T-helper 1 cell treated with Interleukin-12 subunit alpha and Interleukin-12 subunit beta and Interleukin-4 antibody, amounts not matched to agents 30 μg/mL and 1 μg/mL, for 36 hours (primary cell): Measurements from ENCODE around the gene MYL10.

Experiments
- H3K27ac Mint-ChIP-seq: one replicate; pipeline ENCODE4 v1.8.0; 2021; ENCODE audit warnings: mild to moderate bottlenecking, mixed read lengths
- H3K27me3 Mint-ChIP-seq: one replicate; pipeline ENCODE4 v1.8.0; 2021; ENCODE audit warnings: low read depth, mixed read lengths
- H3K36me3 Mint-ChIP-seq: one replicate; pipeline ENCODE4 v1.8.0; 2021; ENCODE audit warnings: low read depth, mixed read lengths
- H3K4me1 Mint-ChIP-seq: one replicate; pipeline ENCODE4 v1.8.0; 2021; ENCODE audit warnings: low read depth, mixed read lengths
- H3K4me3 Mint-ChIP-seq: one replicate; pipeline ENCODE4 v1.8.0; 2021; ENCODE audit warnings: mild to moderate bottlenecking, moderate library complexity, mixed read lengths
- H3K9me3 Mint-ChIP-seq: one replicate; pipeline ENCODE4 v1.8.0; 2021; ENCODE audit warnings: mixed read lengths

MYL10 gene

DNA sequence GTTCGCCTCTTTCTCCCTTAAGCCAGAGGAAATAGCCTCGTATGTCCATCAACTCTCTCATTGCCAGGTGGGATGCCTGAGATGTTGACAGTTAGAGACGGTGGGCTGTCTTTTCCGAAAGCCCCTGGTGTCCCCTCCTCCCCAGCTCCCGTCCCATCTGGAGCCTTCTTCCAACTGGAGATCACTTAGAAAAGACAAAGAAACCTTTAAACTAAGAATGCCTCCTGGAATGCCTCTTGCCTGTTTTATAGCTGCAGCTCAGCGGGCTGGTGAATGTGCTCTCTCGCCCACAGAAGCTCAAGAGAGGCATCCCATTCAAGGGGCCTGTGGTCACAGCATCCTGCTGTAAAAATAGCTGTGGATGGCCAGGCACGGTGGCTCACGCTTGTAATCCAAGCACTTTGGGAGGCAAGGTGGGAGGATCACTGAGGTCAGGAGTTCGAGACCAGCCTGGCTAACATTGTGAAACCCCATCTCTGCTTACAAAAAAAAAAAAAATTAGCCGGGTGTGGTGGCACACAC, 5.2 kb upstream of the MYL10 start:
- Mint-ChIP-seq H3K27ac (no peak overlapping the region), H3K4me3 (no peak overlapping the region), H3K36me3 (no peaks in the 10 kb centered on the region), H3K27me3 (no peaks in the 10 kb centered on the region), H3K4me1 (no peaks in the 10 kb centered on the region), H3K9me3 (peaks cover 8% of the 10 kb centered on the region)

DNA sequence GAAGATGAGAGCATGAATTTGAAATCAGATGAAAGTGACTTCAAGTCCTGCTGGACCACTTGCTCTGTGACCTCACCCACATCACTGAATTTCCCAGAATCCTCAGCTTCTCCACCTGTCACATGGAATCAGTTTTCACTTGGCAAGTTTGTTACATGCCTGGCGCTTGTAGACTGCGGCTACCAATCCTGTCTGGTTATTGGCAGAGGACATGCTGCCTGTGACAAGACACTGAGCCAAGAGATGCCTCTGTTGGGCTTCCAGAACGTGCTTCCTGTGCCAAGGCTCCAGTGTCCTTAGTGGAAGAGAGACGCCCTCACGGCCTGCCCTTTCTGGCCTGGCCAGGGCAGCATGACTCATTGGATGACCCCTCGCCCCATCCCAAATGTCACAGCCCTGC, 4.4 kb upstream of the MYL10 start:
- Mint-ChIP-seq H3K9me3 (peaks cover 8% of the 10 kb centered on the region), H3K36me3 (no peaks in the 10 kb centered on the region), H3K4me1 (no peaks in the 10 kb centered on the region), H3K4me3 (no peak overlapping the region), H3K27ac (no peak overlapping the region), H3K27me3 (no peaks in the 10 kb centered on the region)

DNA sequence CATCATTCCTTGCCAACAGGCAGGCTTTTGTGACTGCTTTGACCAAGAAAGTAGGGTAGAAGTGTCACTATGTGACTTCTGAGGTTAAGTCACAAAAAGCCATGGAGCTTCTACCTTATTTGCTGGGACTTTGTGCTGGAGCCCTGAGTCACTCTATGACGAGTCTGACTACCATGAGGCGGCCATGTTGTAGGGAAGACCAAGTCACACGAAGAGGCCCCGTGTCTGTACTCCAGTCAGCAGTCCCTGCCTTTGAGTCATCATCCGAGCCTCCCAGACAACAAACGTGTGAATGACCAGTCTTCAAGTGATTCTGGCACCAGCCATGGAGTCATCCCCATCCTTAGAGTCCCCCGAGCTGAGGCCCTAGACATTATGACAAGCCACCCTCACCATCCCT, 3.5 kb upstream of the MYL10 start:
- Mint-ChIP-seq H3K4me3 (no peak overlapping the region), H3K36me3 (no peaks in the 10 kb centered on the region), H3K27ac (no peak overlapping the region), H3K4me1 (no peaks in the 10 kb centered on the region), H3K9me3 (peaks cover 8% of the 10 kb centered on the region), H3K27me3 (no peaks in the 10 kb centered on the region)

DNA sequence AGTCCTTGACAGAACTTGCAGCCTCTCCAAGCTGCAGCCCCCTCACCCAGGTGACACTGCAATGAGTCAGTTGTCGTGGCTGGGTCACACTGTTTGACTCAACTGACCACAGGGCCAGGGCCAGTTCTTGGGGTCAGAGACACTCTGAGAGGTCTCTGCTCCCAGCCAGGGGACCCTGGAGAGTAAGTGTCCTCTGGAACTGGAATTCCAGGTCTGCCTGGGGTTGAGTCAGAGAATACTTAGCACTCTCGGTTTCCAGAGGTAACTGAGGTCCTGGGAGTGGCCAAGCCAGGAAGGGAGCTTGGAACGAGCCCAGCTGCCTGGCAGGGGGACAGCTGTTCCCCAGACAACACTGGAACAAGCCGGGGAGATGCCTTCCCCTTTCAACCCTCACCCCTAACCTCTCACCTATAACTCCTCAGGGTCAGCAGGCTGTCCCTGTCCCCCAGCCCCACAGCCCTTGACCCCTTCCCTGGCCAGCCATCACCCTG, 2.2 kb upstream of the MYL10 start:
- no peaks in the 10 kb centered on the region for H3K4me1 Mint-ChIP-seq
- no peak overlapping the region for H3K4me3 Mint-ChIP-seq
- no peaks in the 10 kb centered on the region for H3K36me3 Mint-ChIP-seq
- no peaks in the 10 kb centered on the region for H3K27me3 Mint-ChIP-seq
- no peak overlapping the region for H3K27ac Mint-ChIP-seq
- peaks cover 8% of the 10 kb centered on the region for H3K9me3 Mint-ChIP-seq

DNA sequence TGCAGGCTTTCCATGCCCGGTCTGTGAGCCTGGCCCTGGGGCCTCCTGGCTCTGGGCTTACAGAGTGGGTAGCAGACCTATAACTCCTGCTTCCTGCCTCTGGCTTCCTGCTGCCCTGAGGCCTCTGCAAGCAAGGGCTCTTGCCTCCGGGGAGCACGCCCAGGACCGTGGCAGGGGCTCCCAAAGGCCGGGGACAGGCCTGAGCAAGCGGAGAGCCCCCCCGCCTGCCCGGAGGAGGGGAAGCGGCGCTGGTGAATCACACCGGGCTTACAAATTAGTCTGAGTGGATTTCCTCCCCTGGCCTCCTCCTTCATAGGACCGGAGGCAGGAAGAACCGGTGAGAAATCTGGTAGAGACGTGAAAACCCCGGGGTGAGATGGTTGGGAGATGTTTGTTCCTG, 1.5 kb upstream of the MYL10 start:
- Mint-ChIP-seq H3K4me1 (no peaks in the 10 kb centered on the region), H3K4me3 (no peak overlapping the region), H3K9me3 (peaks cover 8% of the 10 kb centered on the region), H3K27me3 (peaks cover 3% of the 10 kb centered on the region), H3K27ac (no peak overlapping the region), H3K36me3 (no peaks in the 10 kb centered on the region)

DNA sequence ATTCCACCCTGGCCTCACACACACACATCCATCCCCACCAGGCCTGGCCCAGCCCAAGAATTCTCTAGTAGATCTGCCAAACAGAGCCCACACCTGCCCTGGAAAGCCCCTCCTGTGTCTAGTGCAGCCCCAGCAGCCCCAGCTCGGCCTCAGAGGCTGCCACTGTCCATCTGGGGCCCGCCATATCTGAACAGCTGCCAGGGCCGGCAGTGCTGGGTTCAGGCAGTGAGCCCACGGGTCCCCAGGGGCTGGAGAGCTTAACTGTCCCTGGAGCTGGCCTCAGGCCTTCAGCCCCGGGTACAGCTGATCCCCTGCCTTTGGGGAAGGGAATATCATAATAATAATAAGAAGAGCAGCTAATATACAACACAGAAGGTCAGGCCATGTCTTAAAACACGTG, 574 bp downstream of the MYL10 start:
- Mint-ChIP-seq H3K4me1 (no peaks in the 10 kb centered on the region), H3K27me3 (peaks cover 11% of the 10 kb centered on the region), H3K27ac (no peak overlapping the region), H3K4me3 (no peak overlapping the region), H3K36me3 (no peaks in the 10 kb centered on the region), H3K9me3 (peaks cover 4% of the 10 kb centered on the region)

DNA sequence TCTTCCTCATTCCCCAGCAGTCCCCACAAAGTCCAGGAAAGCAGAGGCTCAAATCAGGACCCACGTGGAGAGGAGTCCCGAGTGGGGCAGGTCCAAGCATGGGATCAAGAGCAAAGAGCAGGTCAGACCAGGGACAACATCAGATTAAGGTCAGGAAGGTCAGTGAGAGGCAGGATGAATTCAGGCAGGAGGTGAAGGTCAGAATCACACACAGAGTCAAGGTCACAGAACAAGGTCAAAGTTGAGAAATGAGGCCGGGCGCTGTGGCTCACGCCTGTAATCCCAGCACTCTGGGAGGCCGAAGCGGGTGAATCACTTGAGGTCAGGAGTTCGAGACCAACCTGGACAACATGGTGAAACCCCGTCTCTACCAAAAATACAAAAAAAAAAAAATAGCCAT, 2.3 kb downstream of the MYL10 start:
- H3K27ac Mint-ChIP-seq: no peak overlapping the region
- H3K36me3 Mint-ChIP-seq: no peaks in the 10 kb centered on the region
- H3K4me3 Mint-ChIP-seq: no peak overlapping the region
- H3K9me3 Mint-ChIP-seq: no peaks in the 10 kb centered on the region
- no peaks in the 10 kb centered on the region for H3K4me1 Mint-ChIP-seq
- H3K27me3 Mint-ChIP-seq: peaks cover 11% of the 10 kb centered on the region

DNA sequence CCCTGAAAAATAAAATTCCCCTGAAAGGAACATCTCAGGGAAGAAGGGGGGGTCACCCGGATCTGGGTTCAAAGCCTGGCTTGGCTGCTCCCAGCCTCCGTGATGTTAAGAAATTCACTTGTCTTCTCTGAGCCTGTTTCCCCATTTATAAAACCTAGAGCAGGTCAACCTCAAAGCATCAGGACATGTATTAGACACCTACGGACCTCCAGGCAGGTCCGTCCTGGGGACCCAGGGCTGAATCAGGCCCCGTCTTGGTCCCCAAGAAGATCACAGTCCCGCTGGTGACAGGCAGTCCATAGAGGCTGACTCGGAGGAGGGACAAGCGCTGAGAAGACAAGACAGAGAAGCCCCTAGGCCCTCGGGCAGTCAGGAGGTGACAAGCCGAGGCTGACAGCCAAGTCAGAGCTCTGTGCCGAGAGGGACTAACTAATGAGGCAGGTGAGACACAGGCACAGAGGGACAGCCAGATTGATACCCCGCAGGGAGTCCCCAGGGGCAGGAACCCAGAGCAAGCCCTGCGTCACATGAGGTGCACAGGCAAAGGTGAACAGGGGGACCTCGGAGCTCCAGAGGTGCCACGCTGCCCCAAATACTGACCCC, 2.9 kb downstream of the MYL10 start:
- H3K27ac Mint-ChIP-seq: no peak overlapping the region
- H3K36me3 Mint-ChIP-seq: no peaks in the 10 kb centered on the region
- H3K4me1 Mint-ChIP-seq: no peaks in the 10 kb centered on the region
- no peak overlapping the region for H3K4me3 Mint-ChIP-seq
- H3K27me3 Mint-ChIP-seq: peaks cover 11% of the 10 kb centered on the region
- H3K9me3 Mint-ChIP-seq: no peaks in the 10 kb centered on the region

DNA sequence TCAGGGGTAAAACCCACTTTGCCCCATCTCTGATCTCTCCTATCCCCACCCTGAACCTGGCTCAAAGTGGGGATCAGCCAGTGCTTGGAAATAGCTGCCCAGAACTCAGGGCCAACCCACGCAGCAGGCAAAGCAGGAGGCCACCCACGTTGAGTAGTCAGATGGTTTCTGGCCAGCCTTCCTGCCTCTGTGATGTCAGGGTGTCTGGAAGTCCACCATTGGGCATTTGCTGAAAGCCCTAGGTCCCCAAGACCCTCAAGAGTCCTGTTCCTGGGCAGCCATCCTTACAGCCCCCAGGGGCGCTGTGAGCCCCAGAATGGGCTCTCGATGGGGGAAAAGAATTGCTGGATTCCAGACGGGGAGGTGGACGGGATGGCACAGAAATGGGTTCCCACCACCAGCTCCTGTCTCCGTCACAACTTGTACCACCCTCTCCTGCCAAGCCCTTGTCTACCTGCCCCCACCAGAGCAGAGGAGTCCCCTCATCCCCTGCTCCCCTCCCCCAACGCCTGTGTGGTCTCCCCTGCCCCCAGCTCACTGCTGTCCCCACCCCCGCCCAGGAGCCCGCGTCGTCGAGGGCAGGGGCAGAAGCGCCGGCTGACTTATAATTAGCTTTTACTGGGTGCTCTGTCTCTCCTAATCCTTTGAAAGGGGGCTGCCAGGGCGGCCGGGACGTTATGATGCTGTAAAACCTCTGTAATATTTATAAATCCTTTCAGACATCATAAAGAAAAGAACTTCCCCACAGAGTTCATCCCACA, 3.9 kb downstream of the MYL10 start:
- Mint-ChIP-seq H3K4me3 (no peak overlapping the region), H3K27ac (no peak overlapping the region), H3K27me3 (peaks cover 11% of the 10 kb centered on the region), H3K4me1 (no peaks in the 10 kb centered on the region), H3K36me3 (no peaks in the 10 kb centered on the region), H3K9me3 (no peaks in the 10 kb centered on the region)

DNA sequence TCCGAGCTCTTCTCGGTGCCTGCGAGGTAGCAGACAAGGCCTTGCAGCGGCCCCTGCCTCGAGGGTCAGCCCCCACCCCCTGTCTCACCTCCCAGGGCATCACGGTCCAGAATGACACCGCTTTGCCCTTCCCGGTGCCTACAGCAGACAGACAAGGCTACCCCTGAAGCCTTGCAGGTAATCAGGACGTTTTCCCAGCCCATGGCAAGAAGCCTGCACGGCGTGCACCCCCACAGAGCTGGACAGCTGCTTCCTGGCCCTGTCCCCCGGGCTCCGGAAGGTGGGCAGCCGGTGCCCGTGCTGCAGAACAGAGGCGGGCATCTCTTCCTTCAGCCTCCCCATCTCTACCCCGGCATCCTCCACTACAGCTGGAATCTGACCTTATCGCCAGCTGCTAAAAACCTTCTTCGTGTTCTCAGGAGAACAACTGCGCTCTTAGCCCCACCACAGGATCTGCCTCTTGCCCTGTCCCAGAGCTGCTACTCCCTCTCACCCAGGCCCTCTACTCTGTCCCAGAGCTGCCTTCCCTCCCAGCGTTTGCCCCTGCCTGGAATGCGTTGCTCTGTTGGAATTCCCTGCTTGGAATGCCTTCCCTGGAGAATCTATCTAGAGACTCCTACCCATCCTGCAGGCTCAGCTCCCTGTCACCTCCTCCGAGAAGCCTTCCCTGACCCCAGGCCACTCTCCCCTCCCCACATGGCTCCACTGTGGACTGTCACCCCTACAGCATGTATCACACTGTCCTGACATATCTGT, 4.7 kb downstream of the MYL10 start:
- no peaks in the 10 kb centered on the region for H3K36me3 Mint-ChIP-seq
- no peak overlapping the region for H3K27ac Mint-ChIP-seq
- no peaks in the 10 kb centered on the region for H3K4me1 Mint-ChIP-seq
- no peak overlapping the region for H3K4me3 Mint-ChIP-seq
- no peaks in the 10 kb centered on the region for H3K9me3 Mint-ChIP-seq
- peaks cover 11% of the 10 kb centered on the region for H3K27me3 Mint-ChIP-seq

DNA sequence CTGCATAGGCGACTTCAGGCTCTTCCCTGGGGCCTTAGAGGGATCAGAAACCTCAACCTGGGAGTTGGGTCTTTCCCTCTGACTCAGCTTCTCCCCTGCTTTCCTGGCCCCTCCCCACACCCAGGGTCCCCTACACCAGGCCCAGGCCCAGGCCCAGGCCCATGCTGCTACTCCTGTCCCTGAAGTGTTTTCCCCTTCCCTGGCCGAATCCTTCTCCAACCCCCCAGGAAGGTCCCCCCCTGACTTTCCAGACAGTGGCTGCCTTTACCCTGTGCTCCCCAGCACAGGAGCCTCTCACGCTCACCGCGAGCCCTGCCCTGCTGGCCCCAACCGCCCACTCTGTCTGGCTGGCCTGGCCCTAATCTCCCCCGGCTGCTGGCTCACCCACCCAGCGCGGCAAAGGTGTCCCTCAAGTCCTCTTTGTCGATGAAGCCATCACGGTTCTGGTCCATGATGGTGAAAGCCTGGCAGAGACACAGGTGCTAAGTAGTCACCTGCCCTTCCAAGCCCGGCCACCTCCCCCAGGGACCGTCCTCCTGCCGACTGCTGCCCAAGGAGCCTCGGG, 6.4 kb downstream of the MYL10 start:
- Mint-ChIP-seq H3K4me1 (no peaks in the 10 kb centered on the region), H3K9me3 (no peaks in the 10 kb centered on the region), H3K27ac (no peak overlapping the region), H3K27me3 (peaks cover 11% of the 10 kb centered on the region), H3K4me3 (no peak overlapping the region), H3K36me3 (no peaks in the 10 kb centered on the region)

DNA sequence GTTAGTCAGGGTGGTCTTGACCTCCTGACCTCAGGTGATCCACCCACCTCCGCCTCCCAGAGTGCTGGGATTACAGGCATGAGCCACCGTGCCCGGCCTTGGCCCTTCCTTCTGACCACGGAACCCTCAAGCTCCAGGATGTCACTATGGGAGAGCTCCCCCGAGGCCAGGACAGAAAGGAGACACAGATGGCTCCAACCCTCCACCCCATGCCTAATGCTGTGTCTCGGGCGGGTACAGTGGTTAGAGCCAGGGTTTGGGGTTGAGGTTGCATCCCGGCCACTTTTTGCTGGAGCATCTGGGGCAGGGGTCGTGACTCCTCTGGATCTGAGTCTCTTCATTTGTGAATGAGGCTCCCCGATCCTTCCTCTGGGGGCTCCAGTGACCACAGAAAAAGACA, 8.1 kb downstream of the MYL10 start:
- no peak overlapping the region for H3K4me3 Mint-ChIP-seq
- H3K4me1 Mint-ChIP-seq: no peaks in the 10 kb centered on the region
- peaks cover 11% of the 10 kb centered on the region for H3K27me3 Mint-ChIP-seq
- no peaks in the 10 kb centered on the region for H3K9me3 Mint-ChIP-seq
- no peaks in the 10 kb centered on the region for H3K36me3 Mint-ChIP-seq
- H3K27ac Mint-ChIP-seq: no peak overlapping the region

DNA sequence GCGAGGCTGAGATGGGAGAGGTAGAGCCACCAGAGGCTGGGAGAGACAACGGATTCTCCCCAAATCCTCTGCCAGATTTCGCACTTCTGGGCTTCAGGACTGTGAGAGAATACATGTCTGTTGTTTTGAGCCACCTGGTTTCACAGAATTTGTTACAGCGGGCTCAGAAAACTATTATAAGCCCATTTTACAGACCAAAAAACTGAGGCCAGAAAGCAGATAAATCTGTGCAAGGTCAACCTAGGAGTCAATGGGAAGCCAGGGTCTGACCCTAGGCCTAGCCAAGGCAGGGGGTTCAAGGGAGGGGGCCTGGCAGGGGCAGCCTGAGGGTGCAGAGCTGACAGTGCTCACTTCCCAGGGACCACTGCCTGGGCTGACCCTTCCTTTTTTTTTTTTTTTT, 8.7 kb downstream of the MYL10 start:
- Mint-ChIP-seq H3K9me3 (no peaks in the 10 kb centered on the region), H3K4me1 (no peaks in the 10 kb centered on the region), H3K4me3 (no peak overlapping the region), H3K36me3 (no peaks in the 10 kb centered on the region), H3K27ac (no peak overlapping the region), H3K27me3 (peaks cover 7% of the 10 kb centered on the region)

DNA sequence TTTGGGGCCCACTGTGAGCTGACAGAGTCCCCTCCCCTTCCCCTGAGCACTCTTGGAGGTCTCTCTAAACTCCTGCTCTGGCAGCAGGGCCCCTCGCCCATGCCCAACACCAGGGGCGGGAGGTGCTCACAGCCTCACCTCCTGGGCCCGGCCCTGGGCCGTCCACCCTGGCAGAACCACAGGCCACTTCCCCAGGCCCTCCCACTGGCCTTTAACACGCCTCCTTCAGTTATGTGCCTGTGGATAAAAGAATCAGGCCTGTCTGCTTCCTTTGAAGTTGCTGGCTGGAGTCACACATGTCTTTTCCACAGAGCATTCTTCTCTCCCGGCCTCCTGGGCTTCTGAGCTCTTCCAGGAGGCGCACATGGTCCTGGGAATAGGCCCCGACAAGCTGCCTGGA, 10.2 kb downstream of the MYL10 start:
- Mint-ChIP-seq H3K27ac (no peak overlapping the region), H3K9me3 (no peaks in the 10 kb centered on the region)

More for the DNA sequence above, 10.2 kb downstream of the MYL10 start:
- H3K36me3 Mint-ChIP-seq: no peaks in the 10 kb centered on the region
- no peak overlapping the region for H3K4me3 Mint-ChIP-seq
- H3K4me1 Mint-ChIP-seq: no peaks in the 10 kb centered on the region
- no peaks in the 10 kb centered on the region for H3K27me3 Mint-ChIP-seq
